Skin epidermis (tissue), 12 donors: ENCODE data around the gene MRPS23.

Experiments used
- H3K27ac ChIP-seq, 21 experiments: fragments of 200-600 bp; sonication (generic) in 11 of 21; one replicate each; pipeline ENCODE4 v1.5.0; 2020; ENCODE audit warnings: mild to moderate bottlenecking in 3 of 21, inconsistent platforms in 2 of 21, moderate library complexity in 2 of 21
- H3K4me3 ChIP-seq, 7 experiments: fragments of 200-600 bp; sonication (generic) in 2 of 7; one replicate each; pipeline ENCODE4 v1.5.0; 2020; ENCODE audit warnings: inconsistent platforms in 2 of 7, mild to moderate bottlenecking in 2 of 7, moderate library complexity in 1 of 7

MRPS23 gene

DNA sequence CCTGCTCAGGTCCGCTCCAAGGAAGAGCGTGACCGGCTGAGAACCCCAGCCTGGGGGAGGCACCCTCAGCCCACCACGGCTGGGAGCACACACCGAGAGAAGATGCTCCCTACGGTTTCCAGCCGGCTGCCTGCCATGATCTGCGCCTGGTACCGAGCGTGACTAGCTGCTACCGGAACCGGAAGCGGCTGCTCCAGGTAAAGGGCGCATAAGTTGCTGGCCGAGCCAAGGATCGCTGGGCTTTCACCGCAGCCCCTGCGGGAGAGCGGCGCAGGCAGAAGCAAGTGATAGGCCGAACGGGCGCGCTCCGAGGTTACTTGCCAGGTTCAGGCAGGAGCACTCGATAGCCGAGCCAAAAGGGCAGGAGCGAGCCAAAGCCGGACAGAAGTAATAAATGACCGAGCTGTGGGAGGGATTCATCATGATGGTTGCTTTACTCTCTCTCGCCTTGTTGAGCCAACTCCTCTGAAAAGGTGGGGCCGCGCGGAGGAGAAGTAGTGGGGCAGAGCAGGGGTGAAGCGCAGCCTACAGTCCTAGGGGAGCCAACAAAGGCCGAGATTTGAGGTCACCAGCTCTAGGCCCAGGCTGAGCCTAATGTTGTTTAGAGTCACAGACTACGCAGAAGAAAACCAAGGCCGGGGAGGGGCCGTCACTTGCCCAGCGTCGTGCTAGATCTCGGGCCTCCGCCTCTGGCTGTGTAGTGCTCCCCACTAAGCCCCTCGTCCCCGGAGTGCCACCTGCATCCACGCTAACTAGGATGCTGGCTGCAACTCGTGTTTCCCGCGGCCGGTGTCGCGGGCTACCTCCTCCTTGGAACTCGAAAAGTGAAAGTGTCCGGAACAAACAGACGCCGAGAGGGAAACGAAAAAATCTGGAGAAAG, at the start of gene MRPS23:
MRPS23 (minus strand) TSS at position 171 of the 881 bp plus-strand sequence; CDS start at position 137, 34 bp downstream.
- Histone ChIP-seq H3K27ac (peak within 1 kb of the TSS in 20 of 21 experiments; percentile 80 to 95 (median 89)), H3K4me3 (peak within 1 kb of the TSS; percentile 56 to 94 (median 77))

DNA sequence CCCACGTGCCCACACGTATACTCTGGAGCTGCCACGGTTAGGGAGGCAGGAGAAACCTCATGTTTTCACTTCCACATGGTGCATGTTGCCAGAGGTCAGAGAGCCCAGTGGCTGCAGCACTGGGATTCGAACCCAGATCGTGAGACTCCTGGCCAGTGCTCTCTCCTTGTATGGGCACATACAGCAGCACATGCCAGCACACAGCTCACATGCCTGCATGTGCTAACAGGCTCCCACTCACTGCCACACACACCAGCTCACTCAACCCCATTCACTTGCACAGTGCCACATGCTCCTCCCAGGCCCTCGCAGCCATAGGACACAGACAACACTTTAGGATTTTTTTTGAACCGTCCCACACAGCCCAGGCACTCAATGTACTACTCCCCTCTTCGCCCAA, 49.5 kb upstream of the MRPS23 start:
- Histone ChIP-seq H3K27ac (peak overlapping the region in 20 of 21 experiments; percentile 35 to 87 (median 76)), H3K4me3 (no peak overlapping the region)

DNA sequence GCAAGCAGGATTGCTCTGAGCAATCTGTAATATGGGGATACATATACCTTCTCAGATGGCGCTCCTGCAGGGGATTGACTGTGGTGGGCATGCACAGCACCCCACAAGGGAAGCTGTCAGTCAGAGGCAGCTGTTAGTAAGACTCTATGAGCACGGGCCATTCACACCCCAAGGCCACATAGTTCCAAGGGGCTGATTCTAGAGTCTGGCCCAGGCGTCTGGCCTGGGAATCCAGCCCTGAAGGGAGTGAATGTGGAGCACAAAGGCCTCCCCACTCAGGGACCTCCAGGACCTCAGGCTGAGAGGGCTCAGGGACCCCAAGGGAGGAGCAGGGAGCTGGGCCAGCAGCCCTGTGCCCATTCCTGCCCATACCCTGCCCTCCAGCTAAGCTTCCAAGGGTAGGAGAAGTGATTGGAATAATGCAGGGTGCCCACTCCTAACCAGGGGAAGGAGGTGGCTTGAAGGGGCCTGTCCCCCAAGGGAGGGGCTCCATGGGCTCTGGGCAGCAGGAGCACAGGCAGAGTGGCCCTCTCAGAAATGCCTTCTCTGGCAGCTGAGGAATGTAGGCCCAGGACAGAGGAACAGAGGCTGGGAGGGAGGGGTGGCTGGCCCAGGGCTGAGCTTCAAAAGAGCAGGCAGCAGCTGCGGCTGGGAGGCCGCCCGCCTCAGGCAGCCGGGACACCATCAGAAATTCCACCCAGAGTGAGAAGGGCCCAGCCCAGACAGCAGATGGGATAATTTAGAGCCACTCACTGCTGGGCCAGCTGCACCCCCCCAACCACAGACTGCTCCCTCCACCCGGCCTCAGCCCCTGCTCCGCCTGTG, 48.9 kb upstream of the MRPS23 start:
- H3K27ac ChIP-seq: peak overlapping the region in 20 of 21 experiments; percentile 35 to 87 (median 76)

DNA sequence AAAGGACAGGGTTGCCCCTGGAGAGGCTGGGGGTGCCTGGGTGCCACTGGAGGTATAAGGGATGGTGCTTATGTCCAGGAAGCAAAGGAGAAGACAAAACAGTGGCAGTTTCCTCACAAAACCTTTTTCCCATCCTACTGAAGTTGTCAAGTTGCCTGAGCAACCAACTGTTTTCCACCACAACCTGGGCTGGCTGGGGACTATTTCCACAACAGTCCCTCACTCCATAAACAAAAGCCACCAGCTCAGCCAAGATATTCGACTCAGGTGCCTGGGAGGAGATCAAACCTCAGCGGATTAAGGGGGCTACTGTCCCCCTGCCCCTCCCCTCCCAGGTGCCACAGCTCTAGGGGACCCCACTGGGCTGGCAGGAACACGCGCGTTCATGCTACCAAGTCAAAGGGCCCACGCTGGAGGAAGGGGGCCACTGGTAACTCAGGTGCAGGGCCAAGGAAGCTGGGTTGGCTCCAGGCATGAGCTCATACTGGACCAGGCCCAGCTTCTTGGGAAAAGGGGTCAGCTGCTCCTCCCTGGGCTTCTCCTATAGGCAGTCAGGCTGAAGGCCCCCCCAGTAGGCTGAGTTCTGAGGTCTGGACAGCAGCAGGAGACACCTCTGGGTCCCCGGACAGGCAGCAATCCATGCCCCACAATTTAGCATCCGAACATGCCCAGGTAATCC, 45.7 kb upstream of the MRPS23 start:
- Histone ChIP-seq H3K27ac (peak overlapping the region in 5 of 21 experiments; percentile 1 to 80 (median 52)), H3K4me3 (no peak overlapping the region)

More for the DNA sequence above, 48.9 kb upstream of the MRPS23 start:
- no peak overlapping the region for H3K4me3 ChIP-seq

DNA sequence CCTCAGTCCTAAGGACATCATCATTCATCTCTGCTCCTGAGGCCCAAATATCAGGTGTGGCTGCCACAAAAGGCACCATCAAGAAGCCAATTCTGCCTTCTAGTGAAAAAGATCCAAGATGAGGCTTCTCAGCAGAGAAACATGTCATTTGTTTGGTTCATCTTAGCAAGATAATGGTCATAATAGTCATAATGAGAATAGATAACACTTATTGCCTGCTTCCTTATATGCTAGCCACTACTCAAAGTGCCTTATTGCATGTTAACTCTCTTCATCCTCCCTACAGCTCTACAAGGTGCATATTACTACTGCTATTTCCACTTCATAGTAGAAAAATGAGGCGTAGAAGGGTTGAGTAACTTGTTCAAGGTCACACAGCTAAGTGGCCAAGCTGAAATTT, 45.0 kb upstream of the MRPS23 start:
- H3K4me3 ChIP-seq: no peak overlapping the region
- H3K27ac ChIP-seq: peak overlapping the region in 4 of 21 experiments; percentile 35 to 83 (median 66)

DNA sequence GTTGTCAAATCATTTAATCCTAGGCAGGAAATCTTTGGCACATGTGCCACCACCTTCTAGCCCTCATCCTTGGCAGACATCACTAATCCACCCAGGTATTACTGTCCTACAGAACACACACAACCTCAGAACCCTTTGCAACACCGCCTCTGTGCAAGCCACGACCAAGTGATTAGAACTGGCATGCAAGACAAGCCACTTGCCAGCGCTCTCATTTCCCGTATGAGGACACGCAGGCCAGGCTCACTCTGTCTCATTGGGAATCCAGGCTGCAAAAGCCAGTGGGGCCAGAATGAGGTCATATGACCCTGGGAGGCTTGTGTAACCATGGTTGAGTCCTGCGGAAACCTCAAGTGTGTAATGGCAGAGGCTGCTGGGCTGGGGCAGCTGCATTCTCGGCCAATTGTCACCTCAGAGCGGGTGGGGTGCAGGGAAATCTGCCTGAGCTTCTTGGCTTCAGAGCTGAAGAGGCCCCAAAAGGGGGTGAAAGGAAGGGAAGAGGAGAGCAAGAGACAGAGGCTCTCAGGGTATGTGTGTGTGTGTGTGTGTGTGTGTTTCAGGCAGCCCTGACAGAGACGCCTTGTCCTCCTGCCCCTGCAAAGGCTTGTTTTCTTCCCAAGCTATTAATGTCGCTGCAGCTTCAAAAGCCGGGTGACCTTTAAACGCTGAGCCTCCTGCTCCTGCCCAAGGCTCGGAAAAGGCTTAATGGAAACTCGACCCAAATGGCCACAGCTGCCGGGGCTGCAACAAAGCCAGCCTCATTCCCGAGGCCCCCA, 43.2 kb upstream of the MRPS23 start:
- H3K4me3 ChIP-seq: peak overlapping the region in 1 of 7 experiments; percentile 8

DNA sequence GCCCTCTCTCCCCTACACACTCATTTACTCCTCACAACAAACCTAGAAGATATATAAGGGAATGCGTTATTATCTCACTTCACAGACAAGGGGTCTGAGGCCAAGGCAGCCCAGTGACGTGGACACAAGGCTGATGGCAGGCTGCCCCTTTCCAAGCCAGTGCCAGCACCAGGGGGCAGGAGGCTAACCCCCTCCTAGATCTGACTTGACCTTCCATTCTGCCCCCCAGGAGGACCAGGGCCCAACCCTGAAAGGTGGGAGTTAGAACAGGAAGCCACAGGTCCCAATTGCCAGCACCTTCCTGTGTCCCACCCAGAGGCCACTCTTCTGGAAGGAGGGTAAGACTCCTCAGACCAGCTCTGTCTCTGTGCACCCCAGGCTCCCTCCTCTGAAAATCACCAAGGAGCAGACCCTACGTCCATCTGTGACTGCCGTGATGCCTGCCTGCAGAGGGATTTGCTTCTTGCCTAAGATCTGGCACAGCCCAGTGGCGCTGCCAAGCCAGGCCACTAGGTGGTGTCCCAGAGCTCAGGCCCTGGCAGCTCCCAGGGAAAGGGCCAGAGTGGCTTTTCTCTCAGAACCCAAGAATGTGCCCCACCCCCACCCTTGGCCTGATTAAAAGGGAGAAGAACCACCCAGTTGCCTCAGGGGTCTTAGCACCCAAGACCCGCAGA, 42.4 kb upstream of the MRPS23 start:
- H3K4me3 ChIP-seq: no peak overlapping the region
- peak overlapping the region in 20 of 21 experiments; percentile 41 to 87 (median 83) for H3K27ac ChIP-seq

More for the DNA sequence above, 43.2 kb upstream of the MRPS23 start:
- H3K27ac ChIP-seq: peak overlapping the region in 20 of 21 experiments; percentile 41 to 87 (median 83)

DNA sequence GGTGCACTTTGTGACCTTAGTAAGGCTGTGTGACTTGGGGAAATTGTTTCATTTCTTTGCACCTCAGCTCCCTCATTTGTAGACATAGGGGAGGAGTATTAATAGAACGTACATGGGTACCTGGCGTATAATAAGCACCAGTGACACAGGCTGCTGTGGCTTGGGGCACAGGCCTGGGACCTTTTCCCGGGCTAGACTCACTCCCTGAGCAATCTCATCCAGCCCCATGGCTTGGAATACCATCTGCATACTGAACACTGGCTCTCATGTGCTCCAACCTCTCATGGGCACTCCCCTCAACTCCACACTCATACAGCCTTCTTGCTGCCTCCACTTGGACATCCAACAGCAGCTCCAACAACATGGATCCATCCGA, 41.0 kb upstream of the MRPS23 start:
- Histone ChIP-seq H3K4me3 (no peak overlapping the region), H3K27ac (peak overlapping the region in 12 of 21 experiments; percentile 16 to 87 (median 76))

DNA sequence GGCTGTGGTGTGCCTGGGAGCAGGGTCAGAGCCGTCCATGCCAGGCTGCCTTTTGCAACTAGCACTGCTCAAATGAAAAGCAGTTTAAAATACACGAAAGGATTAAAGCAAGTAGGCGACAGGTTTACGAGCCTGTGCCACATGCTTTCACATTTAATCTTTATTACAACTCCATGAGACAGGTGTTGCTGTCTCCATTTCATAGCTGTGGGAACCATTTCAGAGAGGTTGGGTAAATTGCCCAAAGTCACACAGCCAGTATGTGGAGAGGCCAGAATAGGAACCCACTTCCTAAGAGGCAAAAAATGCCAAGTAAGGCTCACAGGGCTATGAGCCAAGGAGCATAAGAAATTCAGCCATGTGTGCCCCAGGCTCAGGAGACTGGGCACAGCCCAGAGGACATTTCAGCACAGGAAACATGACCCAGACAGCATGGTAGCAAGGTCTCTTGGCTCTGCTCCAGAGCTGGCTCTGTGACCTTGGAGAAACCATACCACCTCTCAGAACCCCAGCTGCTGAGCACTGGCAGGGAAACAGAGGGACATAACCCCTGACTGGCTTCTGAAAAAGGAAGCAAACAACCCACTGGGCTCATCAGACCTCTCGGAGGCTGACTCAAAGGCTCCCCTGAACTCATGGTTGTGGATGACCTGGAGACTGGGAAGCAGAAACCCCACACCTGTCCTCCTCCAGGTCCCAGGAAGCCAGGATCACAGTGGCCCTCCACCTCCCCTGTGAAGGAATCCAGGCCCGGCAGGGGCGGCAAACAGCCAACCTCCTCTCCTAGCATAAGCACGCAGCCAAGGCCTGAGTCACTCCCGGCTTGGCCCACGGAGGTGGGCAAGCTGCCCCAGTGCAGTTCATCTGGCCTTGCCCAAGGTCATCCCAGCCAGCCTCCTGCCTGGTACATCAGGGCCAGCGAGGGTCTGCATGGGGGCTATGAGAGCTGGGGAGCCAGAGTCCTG, 40.3 kb upstream of the MRPS23 start:
- Histone ChIP-seq H3K4me3 (no peak overlapping the region), H3K27ac (peak overlapping the region in 14 of 21 experiments; percentile 16 to 87 (median 66))

DNA sequence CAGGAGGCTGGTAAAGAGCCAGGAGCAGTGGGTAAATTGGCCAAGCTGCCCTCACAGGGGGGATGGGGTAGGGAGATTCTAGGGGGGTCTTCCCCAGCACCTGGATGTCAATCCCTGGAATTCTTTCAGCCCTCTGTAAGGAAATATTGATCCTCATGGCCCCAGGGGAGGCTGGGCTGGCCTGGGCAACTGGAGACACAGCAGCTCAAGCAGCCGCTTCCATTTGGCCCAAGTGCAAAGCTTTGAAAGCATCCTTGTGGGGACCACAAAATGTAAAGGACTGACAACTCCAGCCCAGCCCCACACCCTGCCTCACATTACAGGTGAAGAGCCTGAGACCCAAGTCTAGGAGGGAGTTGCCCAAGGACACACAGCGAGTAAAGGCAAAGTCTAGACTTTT, 39.4 kb upstream of the MRPS23 start:
- Histone ChIP-seq H3K27ac (peak overlapping the region in 8 of 21 experiments; percentile 7 to 86 (median 64)), H3K4me3 (no peak overlapping the region)

DNA sequence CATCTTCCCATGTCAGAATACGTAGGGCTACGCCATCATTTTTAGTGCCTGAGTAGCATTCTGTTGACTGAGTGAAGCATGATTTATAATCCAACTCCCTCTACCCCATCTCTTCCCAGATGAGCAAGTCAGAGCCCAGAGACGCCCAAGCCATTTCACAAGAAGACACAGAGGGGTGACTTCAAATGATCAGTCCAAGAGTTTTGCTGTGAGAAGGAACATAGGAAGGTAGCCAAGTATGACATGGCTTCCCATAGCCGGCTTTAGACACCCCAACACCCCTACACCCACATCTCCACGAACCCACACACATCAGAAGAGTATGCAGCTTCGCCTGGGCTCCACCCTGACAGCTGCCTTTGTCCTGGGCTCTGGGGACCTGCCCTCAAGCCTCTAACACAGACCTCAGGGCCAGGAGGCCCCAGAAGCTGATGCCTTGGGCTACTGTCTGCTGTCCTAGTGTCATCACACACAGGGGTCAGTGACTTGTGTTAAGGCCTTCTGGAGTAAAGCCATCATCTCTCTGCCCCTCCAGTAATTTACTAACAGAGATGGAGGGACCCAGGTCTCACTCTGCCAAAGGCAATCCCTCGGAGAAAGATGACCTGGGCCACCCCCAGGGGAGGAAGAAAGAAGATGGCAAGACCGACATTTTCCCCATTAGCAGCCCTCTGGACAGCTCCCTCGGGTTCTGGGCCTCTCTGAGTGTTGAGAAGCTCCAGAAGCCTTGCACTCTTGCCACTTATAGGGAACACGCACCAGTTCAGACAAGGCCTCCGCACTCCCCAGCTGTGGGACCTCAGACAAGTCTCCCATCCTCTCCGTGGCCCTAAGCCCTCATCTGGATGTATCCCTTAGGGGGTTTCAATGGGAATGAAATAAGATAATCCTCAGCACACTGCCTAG, 38.7 kb upstream of the MRPS23 start:
- Histone ChIP-seq H3K27ac (peak overlapping the region in 4 of 21 experiments; percentile 7 to 86 (median 83)), H3K4me3 (no peak overlapping the region)

DNA sequence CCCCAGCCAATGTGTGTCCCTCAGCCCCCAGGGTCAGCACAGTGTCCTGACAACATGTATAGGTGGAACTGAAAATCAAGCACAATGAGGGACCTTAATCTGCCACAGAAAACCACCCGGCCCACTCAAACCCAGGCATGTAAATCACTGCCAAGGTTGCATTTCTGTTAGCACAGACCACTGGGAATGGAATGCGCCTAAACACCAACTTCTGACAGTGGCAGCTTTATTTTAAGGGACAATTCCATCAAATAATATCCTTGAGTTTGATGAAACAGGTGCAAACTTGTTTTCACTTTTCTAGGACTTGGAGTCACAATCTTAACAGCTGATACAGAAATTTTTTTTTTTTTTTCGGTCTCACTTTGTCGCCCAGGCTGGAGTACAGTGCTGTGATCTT, 37.3 kb upstream of the MRPS23 start:
- H3K27ac ChIP-seq: no peak overlapping the region
- no peak overlapping the region for H3K4me3 ChIP-seq

DNA sequence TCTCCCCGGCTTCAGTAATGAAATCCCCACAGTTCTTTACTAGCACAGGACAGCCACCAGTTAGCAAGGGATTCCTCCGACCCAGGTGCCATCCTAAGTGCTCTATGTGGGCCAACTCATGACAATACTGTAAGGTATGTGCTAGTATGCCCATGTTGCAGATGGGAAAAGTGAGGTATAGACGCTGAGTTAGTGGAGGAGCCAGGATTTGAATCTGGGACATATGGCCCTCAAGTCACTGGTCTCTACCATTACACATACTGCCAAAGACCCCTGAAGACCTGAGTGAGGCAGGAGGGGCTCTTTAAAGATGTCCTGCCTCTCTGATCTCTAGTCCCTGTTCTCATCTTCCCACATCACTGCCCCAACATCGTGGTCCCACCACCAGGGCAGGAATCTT, 36.2 kb upstream of the MRPS23 start:
- no peak overlapping the region for H3K4me3 ChIP-seq
- no peak overlapping the region for H3K27ac ChIP-seq

DNA sequence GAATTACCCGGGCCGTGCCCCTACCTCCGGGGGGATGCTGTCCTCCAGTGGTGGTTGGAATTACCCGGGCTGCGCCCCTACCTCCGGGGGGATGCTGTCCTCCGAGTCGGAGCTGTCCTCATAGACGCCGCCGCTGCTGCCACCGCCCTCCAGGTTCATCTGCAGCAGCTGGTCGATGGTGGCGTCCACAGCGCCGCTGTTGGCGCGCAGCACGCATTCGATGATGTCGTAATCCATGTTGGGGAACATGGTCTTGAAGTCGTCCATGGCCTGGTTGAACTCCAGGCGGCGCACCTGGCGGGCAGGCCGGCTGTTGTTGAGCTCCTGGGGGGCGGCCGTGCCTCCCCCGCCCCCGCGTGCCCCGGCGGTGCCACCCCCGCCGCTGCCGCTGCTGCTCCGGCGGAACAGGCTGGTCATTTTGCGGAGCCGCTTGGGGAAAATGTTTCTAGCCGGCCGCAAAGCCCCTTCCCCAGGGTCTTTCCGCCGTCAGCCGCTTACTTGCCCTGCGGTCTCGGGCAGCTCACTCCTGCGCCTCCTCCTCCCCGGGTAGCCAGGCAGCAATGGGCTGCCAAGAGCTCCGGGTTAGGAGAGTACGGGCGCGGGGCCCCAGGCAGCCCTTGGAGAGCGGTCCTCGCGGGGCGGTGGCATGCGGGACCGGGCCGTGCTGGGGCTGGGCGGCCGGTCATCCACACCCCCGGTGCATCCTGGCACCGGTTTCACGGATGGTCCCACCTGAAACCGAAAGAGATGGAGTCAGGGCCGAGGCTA, 35.5 kb upstream of the MRPS23 start:
- no peak overlapping the region for H3K4me3 ChIP-seq
- H3K27ac ChIP-seq: no peak overlapping the region

DNA sequence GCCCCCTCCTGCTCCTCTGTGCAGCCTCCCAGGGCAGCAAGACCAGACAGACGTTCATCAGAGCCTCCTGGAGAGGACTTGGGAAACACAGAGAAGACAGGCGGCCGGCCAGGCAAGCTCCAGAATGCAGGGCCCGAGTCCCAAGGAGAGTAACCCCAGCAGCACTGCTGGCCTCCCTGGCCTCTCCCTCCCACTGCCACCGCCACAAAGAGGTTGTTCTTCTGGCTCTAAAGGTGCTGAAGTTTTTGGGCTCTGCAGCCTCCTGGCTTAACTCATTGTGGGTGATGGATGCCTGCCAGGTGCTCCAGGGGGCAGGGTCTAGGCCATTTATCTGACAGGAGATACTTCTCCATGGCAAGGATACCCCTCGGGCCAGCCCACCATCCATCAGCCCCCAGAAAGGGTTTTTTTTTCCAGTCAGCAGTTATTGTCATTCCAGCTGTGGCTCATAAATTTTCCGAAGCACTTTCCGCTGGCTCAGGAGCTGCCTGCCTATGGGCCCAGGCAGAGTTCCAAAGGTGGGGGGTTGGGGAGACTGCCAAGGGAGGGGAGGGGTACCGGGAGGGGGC, 32.0 kb upstream of the MRPS23 start:
- no peak overlapping the region for H3K4me3 ChIP-seq
- peak overlapping the region in 12 of 21 experiments; percentile 5 to 73 (median 44) for H3K27ac ChIP-seq
